Lower leg skin (tissue), 4 donors: ENCODE data around the gene ILDR1. TPM values are rescaled to one million over a fixed set of nuclear protein-coding genes. Genes with fewer than 3 reads are reported as not detected.

Experiments used
- DNase-seq, 2 donors: peaks; one replicate each; pipeline ENCODE4 v3.0.0-alpha.2; 2019; ENCODE audit warnings: low spot score in 2 of 2
- H3K4me3 ChIP-seq: fragments of 200-600 bp; sonication (generic); 2 replicates; pipeline ENCODE4 v1.5.1; 2017; ENCODE audit warnings: mild to moderate bottlenecking, low read depth; ENCODE audit not compliant: poor library complexity, severe bottlenecking
- POLR2A ChIP-seq, 2 donors: fragments of 450-650 bp; IDR thresholded peaks; one replicate each; pipeline ENCODE4 v1.6.1; 2016 to 2017; ENCODE audit warnings: antibody characterized with exemption in 2 of 2, mild to moderate bottlenecking in 1 of 2, moderate library complexity in 1 of 2
- WGBS, 2 donors: methylation state at CpG; one replicate each; pipeline ENCODE4 v1.1.5; 2018; 5-methylcytosine and 5-hydroxymethylcytosine counted together
- intact Hi-C: fragments of 100-400 bp; cut with DNase I; formaldehyde crosslinking; loops from one replicate; pipeline ENCODE4 v1.15.0; 2023; ENCODE audit warnings: low total_unique reads
- total RNA-seq, 4 donors: library from RNA; depleted of rRNA; stranded (reverse); fragments of >200 nt; gene quantifications; one replicate each; pipeline ENCODE4 v1.1.0, GENCODE V29; 2016
- TF ChIP-seq, protein P1 (sequence below), 3 donors: fragments of 450-650 bp; IDR thresholded peaks; one replicate each; pipeline ENCODE4 v1.5.1; 2016; ENCODE audit warnings: antibody characterized with exemption in 3 of 3, mild to moderate bottlenecking in 3 of 3, moderate library complexity in 2 of 3

ILDR1 gene
- total RNA-seq, 4 donors from 2014 or later = 1.8 to 4.0 (median 2.4) TPM

DNA sequence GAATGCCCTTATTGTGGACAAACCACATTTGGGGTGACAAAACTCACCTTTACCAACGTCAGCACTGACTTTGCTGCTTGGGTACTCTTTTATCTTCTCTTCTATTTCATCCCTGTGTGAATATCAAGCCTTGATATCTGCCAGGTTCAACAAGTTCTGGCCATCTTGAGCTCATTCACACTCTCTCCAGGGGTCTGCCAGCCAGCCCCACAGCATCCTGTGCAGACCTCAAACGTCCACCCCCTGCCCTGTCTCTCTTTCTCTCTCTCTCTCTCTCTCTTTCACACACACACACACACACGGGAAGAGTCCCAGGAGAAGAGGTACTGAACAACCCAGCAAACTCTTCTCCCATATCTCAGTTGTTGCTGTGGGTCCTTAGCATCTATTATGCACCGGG lies 10.7 kb downstream of the ILDR1 start:
- intact Hi-C loops = no loop called here
- TF ChIP-seq POLR2A (IDR thresholded peaks at IDR 0.05) = no peak
- TF ChIP-seq, protein P1, sequence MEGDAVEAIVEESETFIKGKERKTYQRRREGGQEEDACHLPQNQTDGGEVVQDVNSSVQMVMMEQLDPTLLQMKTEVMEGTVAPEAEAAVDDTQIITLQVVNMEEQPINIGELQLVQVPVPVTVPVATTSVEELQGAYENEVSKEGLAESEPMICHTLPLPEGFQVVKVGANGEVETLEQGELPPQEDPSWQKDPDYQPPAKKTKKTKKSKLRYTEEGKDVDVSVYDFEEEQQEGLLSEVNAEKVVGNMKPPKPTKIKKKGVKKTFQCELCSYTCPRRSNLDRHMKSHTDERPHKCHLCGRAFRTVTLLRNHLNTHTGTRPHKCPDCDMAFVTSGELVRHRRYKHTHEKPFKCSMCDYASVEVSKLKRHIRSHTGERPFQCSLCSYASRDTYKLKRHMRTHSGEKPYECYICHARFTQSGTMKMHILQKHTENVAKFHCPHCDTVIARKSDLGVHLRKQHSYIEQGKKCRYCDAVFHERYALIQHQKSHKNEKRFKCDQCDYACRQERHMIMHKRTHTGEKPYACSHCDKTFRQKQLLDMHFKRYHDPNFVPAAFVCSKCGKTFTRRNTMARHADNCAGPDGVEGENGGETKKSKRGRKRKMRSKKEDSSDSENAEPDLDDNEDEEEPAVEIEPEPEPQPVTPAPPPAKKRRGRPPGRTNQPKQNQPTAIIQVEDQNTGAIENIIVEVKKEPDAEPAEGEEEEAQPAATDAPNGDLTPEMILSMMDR (IDR thresholded peaks at IDR 0.05) = no peak
- DNase-seq = no peak
- no peak overlapping the region for H3K4me3 ChIP-seq
- 27 to 45% methylated on average over 4 of the region's 4 CpGs for WGBS, 2 donors

DNA sequence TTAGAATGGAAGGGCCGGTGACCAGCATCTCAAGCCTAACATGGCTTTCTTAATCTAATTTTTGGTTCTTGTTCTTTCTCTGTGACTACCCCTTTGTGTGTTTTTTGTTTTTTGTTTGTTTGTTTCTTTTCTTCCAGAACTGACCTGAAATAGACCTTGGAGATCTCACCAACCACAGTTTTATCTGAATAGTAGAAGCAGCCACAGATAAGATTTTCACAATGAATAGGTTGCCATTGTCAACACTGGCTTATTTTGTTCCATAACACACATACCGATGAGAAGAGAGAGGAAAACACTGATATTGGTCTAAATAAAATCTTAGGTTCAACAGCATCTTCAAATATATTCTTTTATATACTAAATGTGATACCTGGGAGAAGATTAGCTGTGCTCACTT lies 11.5 kb downstream of the ILDR1 start:
- TF ChIP-seq POLR2A (IDR thresholded peaks at IDR 0.05) = no peak
- TF ChIP-seq, protein P1 (IDR thresholded peaks at IDR 0.05) = no peak
- intact Hi-C loops = no loop called here
- no peak for DNase-seq
- WGBS, 2 donors = 86 to 87% methylated on average over 2 of the region's 2 CpGs
- H3K4me3 ChIP-seq = no peak overlapping the region

DNA sequence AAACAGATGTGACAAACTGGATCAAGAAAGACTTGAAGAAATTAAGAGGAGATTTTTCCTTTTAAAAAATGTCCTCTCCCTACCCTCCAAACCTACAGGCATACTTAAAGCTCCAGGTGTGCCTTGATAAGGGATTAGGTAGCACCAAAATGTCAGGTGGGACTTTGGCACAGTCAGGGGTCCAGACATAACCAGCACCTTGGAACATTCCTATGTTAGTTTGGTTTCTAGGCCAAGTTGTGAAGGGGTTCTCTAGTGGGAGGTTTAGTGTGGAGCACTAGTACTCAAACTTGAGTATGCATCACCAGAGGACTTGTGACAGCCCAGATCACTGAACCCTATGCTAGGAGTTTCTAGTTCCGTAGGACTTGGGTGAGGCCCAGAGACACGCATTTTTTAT lies 13.9 kb downstream of the ILDR1 start:
- DNase-seq = no peak
- H3K4me3 ChIP-seq = no peak overlapping the region
- intact Hi-C loops = no loop called here
- TF ChIP-seq, protein P1 (IDR thresholded peaks at IDR 0.05) = no peak
- no peak for TF ChIP-seq POLR2A (IDR thresholded peaks at IDR 0.05)
- 89 to 98% methylated on average over 2 of the region's 2 CpGs for WGBS, 2 donors

DNA sequence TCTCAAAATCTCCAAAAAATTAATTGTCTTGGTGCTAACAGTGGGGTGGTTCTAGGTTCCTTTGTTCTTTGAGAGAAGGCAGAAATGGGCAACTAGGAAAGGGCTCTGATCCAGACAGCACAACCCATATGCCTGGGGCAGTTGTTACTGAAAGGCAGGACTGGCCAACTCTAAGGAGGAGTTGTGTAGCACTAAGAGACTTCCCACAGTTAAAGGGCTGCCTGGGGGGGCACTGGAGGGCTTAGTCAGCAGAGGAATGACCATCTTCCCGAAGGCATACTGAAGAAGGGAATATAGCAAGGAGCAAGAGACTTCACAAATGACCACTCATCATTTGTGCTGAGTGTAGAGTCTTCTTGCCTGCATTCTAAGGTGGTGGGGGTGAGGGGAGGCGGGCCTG lies 15.8 kb downstream of the ILDR1 start:
- intact Hi-C loops = no loop called here
- WGBS, 2 donors = 74 to 84% methylated on average over 2 of the region's 2 CpGs
- no peak for TF ChIP-seq POLR2A (IDR thresholded peaks at IDR 0.05)
- TF ChIP-seq, protein P1 (IDR thresholded peaks at IDR 0.05) = no peak
- no peak overlapping the region for H3K4me3 ChIP-seq
- DNase-seq = no peak

DNA sequence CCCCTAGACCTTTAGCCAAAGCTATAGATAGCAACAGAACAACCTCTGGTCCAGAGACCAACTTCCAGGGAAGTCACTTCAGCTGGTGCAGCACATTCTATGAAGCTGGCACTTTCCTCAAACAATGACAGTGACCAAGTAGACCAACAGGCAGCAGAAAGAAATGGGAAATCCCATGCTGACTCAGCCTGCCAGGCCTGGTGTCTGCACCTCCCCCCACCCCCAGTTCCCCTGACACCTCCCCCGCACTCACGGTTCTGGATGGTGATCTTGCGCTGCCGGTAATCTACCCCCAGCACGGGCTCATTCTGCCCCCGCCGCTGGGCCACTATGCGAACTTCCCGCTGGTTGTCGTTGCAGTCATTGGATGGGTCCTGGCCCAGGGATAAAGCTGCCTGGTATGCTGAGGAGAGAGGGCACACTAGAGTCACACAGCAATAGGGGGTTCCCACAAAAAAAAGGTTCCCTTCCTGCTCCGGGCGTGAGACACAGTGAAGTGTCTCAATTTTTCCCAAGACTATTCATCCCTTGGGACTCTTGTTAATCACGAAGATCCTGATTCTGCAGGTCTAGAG lies 17.0 kb downstream of the ILDR1 start:
- TF ChIP-seq POLR2A (IDR thresholded peaks at IDR 0.05) = no peak
- TF ChIP-seq, protein P1 (IDR thresholded peaks at IDR 0.05) = no peak
- H3K4me3 ChIP-seq = no peak overlapping the region
- 84 to 91% methylated on average over 13 of the region's 13 CpGs for WGBS, 2 donors
- DNase-seq = no peak
- intact Hi-C loops = no loop called here

DNA sequence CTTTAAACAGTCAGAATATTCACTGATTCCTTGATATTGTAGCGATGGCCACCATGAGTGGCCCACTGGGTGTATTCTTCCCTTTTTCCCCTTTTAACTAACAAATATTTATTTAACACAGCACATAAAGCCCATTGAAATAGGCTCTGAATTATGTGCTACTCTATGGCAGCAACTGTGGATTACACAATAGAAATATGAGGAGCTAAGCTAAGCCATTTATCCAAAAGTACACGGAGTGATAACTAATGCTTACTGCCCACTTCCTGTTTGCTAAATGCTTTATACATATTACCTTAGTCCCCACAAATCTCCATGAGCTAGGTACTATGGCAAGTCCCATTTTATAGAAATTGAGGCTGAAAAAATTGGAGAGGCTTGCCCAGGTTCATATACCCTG lies 17.9 kb downstream of the ILDR1 start:
- no peak overlapping the region for H3K4me3 ChIP-seq
- 71 to 72% methylated on average over 2 of the region's 2 CpGs for WGBS, 2 donors
- TF ChIP-seq POLR2A (IDR thresholded peaks at IDR 0.05) = no peak
- TF ChIP-seq, protein P1 (IDR thresholded peaks at IDR 0.05) = no peak
- no peak for DNase-seq
- intact Hi-C loops = no loop called here
